ENCODE measurements around the gene PDE9A. TPM values are rescaled to one million over a fixed set of nuclear protein-coding genes. Genes with fewer than 3 reads are reported as not detected.

The PDE9A gene
- total RNA-seq, 1 donor from 2014 or later, result 12.3 TPM

DNA sequence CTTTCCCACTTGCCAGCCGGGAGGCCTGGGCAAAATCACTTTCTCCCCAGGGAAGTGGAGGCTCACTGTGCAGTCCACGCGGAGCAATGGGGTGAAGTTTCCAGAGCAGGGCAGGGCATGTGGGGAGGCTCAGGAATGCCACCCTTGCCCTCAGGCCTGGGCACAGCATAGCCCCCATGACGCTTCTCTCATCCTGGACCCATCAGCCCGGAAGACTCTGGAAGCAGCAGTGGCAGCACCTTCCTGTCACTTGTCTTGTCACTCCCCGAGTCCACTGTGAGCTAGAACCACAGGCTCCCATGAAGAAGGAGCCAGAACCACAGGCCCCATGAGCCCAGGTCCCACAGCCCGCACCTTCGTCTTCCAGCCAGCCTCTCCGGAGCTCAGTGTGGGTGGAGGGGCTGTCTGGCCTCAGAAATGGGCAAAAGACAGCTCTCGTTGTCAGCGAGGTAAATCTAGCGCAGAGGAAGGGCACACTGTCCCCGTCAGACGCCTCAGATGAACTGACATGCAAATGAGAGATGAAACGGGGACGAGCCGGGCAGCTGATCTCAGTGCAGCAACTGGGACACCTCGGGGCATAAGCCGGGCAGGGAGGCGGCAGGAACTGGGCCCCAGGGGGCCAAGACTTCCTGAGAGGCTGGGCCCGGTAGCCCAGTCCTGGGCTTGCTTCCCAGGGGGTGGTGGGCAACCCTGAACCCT, 6.1 kb downstream of the PDE9A start:
- no peak for DNase-seq (ENCODE audit: extremely low spot score, unreplicated experiment)
- Mint-ChIP-seq H3K27ac (ENCODE audit: unreplicated experiment) (no peak overlapping the region), H3K27me3 (ENCODE audit: unreplicated experiment) (peaks cover 7% of the 10 kb centered on the region), H3K4me1 (ENCODE audit: unreplicated experiment) (peaks cover 17% of the 10 kb centered on the region), H3K4me3 (ENCODE audit: unreplicated experiment) (no peak overlapping the region), H3K9me3 (ENCODE audit: unreplicated experiment) (no peaks in the 10 kb centered on the region), H3K36me3 (ENCODE audit: unreplicated experiment) (no peaks in the 10 kb centered on the region)
- TF ChIP-seq, protein P1, sequence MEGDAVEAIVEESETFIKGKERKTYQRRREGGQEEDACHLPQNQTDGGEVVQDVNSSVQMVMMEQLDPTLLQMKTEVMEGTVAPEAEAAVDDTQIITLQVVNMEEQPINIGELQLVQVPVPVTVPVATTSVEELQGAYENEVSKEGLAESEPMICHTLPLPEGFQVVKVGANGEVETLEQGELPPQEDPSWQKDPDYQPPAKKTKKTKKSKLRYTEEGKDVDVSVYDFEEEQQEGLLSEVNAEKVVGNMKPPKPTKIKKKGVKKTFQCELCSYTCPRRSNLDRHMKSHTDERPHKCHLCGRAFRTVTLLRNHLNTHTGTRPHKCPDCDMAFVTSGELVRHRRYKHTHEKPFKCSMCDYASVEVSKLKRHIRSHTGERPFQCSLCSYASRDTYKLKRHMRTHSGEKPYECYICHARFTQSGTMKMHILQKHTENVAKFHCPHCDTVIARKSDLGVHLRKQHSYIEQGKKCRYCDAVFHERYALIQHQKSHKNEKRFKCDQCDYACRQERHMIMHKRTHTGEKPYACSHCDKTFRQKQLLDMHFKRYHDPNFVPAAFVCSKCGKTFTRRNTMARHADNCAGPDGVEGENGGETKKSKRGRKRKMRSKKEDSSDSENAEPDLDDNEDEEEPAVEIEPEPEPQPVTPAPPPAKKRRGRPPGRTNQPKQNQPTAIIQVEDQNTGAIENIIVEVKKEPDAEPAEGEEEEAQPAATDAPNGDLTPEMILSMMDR (IDR thresholded peaks at IDR 0.05), result no peak

DNA sequence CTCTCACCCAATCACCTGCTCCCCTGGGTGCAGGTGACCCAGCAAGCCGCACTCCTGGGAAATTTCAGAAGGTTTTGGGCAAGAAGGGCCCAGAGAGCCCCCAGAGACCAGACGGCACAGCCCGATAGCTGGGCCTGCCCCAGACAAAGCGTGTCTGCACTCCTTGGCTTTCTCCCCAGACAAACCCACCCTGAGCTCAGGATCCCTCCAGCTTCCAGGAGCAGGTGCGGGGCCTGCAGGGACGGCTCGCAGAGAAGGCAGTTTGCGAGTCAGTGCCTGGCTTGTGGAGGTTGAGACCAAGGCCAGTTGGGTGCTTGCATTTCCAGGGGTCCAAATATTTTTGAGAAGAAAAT, 6.7 kb downstream of the PDE9A start:
- no peak for DNase-seq (ENCODE audit: extremely low spot score, unreplicated experiment)
- Mint-ChIP-seq H3K36me3 (ENCODE audit: unreplicated experiment) (no peaks in the 10 kb centered on the region), H3K27ac (ENCODE audit: unreplicated experiment) (no peak overlapping the region), H3K4me3 (ENCODE audit: unreplicated experiment) (no peak overlapping the region), H3K9me3 (ENCODE audit: unreplicated experiment) (no peaks in the 10 kb centered on the region), H3K27me3 (ENCODE audit: unreplicated experiment) (peaks cover 3% of the 10 kb centered on the region), H3K4me1 (ENCODE audit: unreplicated experiment) (peaks cover 14% of the 10 kb centered on the region)
- TF ChIP-seq, protein P1 (IDR thresholded peaks at IDR 0.05), result no peak

DNA sequence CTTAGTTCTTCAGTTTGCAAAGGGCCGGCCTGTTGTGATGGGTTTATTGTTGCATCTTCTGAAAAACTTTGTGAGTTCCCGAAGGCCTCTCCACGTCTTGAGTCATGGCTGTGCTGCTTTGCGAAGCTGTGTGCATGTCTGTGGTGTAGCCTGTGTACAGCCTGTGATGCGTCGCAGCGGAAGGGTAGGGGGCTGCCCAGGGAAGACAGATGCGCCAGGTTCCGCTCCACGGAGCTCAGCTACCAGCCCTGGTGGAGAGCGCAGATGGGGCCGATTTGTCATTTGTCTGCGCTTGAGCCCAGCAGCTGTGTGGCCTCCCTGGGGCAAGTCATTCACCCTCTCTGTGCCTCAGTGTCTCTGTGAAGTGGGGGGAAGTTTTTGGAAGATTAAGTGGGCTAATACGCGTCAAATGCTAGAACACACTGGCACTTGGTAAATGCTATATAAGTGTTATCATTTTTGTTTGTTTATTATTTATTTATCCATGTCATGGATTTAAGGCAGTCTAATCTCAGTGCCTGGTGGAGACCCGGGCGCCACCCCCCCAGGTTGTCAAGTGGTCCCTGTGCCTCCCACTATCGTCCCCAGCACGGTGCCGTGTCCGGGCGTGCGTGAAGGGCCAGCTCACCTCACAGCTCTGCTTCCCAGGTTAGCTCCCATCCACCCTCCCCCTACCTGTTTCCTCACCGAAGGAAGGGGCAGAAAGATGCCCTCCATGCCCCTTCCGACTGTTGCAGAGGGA, 8.4 kb downstream of the PDE9A start:
- DNase-seq (ENCODE audit: extremely low spot score, unreplicated experiment), result no peak
- no peak overlapping the region for H3K4me3 Mint-ChIP-seq (ENCODE audit: unreplicated experiment)
- no peaks in the 10 kb centered on the region for H3K27me3 Mint-ChIP-seq (ENCODE audit: unreplicated experiment)
- H3K27ac Mint-ChIP-seq (ENCODE audit: unreplicated experiment), result no peak overlapping the region
- no peaks in the 10 kb centered on the region for H3K9me3 Mint-ChIP-seq (ENCODE audit: unreplicated experiment)
- peaks cover 6% of the 10 kb centered on the region for H3K4me1 Mint-ChIP-seq (ENCODE audit: unreplicated experiment)
- no peaks in the 10 kb centered on the region for H3K36me3 Mint-ChIP-seq (ENCODE audit: unreplicated experiment)
- TF ChIP-seq, protein P1 (IDR thresholded peaks at IDR 0.05), result no peak

DNA sequence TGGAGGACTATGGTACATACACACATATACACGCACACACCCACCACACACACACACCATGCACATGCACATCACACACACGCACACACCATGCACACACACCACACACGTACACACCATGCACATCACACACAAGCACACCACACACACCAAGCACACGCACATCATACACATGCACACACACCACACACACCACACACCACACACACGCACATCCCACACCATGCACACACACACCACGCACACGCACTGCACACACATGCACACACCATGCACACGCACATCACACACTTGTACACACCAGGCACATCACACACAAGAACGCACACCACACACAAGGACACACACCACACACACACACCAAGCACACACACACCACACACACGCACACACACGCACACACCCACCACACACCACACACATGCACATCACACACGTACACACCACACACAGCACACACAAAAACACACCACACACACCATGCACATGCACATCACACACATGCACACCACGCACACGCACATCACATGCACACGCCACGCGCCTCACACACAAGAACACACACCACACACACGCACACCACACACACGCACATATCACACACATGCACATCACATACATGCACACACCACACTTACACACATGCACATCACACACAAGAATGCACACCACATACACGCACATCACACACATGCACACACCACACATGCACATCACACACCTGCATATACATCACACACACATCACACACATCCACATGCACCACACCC, 9.2 kb downstream of the PDE9A start:
- DNase-seq (ENCODE audit: extremely low spot score, unreplicated experiment), result no peak
- Mint-ChIP-seq H3K27me3 (ENCODE audit: unreplicated experiment) (no peaks in the 10 kb centered on the region), H3K36me3 (ENCODE audit: unreplicated experiment) (no peaks in the 10 kb centered on the region), H3K4me1 (ENCODE audit: unreplicated experiment) (peaks cover 6% of the 10 kb centered on the region), H3K9me3 (ENCODE audit: unreplicated experiment) (no peaks in the 10 kb centered on the region), H3K27ac (ENCODE audit: unreplicated experiment) (no peak overlapping the region), H3K4me3 (ENCODE audit: unreplicated experiment) (no peak overlapping the region)
- TF ChIP-seq, protein P1 (IDR thresholded peaks at IDR 0.05), result no peak
